Stimulated activated effector memory CD8-positive, alpha-beta T cell treated with anti-CD3 and anti-CD28 coated beads, Interleukin-12 subunit alpha, Interleukin-12 subunit beta, amount 100 ng/mL, for 72 hours (primary cell): ENCODE measurements around the gene ASL.
"Not testable (repeated sequence)": the region's sequence is repeated elsewhere in the genome, so short reads cannot be mapped to it uniquely, and the experiment has no call there.

Experiments used
- ATAC-seq: fragments of 150-1000 bp; cut with Tn5 transposase; 2 replicates; pipeline ENCODE4 v1.10.0; 2021
- DNase-seq, 2 donors: peaks; one replicate each; pipeline ENCODE4 v3.0.0; 2021 to 2022; ENCODE audit warnings: low spot score in 2 of 2
- H3K27ac Mint-ChIP-seq: one replicate; pipeline ENCODE4 v1.8.0; 2022; ENCODE audit warnings: mild to moderate bottlenecking, mixed read lengths
- H3K36me3 Mint-ChIP-seq: one replicate; pipeline ENCODE4 v1.8.0; 2022; ENCODE audit warnings: mild to moderate bottlenecking, mixed read lengths
- H3K4me1 Mint-ChIP-seq: one replicate; pipeline ENCODE4 v1.8.0; 2022; ENCODE audit warnings: mixed read lengths
- H3K4me3 Mint-ChIP-seq: one replicate; pipeline ENCODE4 v1.8.0; 2022; ENCODE audit warnings: mild to moderate bottlenecking, mixed read lengths
- H3K9me3 Mint-ChIP-seq: one replicate; pipeline ENCODE4 v1.8.0; 2022; ENCODE audit warnings: mixed read lengths

ASL gene

DNA sequence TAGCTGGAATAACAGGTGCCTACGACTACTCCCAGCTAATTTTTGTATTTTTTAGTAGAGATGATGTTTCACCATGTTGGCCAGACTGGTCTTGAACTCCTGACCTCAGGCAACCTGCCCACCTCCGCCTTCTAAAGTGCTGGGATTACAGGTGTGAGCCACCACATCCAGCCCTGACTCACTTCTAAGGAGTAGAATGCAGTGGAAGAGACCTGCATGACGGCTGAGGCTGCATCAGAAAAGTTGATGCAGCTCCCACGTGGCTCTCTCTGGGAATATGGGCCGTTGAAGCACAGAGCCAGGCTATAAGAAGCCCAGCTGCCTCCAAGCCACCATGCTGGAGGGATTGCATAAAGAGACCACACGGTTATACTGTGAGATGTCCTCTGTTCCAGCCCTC, 21.6 kb upstream of the ASL start:
- no peak for DNase-seq
- H3K36me3 Mint-ChIP-seq, result no peaks in the 10 kb centered on the region
- peaks cover 21% of the 10 kb centered on the region for H3K4me1 Mint-ChIP-seq
- no peaks in the 10 kb centered on the region for H3K9me3 Mint-ChIP-seq
- peak; percentile 40 for ATAC-seq
- no peak overlapping the region for H3K27ac Mint-ChIP-seq
- no peak overlapping the region for H3K4me3 Mint-ChIP-seq

DNA sequence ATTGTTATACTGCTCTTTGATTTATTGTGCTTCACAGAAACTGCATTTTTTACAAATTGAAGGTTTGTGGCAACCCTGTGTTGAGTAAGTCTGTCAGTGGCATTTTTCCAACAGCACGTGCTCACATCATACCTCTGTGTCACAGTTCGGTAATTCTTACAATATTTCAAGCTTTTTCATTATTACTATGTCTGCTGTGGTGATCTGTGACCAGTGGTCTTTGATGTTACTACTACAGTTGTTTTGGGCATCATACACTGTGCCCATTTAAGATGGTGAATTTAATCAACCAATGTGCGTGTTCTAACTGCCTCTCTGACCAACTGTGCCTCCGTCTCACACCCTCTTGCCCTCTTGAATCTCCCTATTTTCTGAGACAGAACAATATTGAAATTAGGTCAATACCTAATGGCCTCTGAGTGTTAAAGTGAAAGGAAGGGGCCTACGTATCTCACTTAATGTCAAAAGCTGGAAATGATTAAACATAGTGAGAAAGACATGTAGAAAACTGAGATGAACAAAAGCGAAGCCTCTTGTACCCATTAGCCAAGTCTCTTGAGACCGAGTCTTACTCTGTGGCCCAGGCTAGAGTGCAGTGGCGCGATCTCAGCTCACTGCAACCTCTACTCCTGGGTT, 20.2 kb upstream of the ASL start:
- no peaks in the 10 kb centered on the region for H3K36me3 Mint-ChIP-seq
- DNase-seq (no peak), ATAC-seq (peak; percentile 78)
- peaks cover 21% of the 10 kb centered on the region for H3K4me1 Mint-ChIP-seq
- peak overlapping the region; percentile 63 for H3K27ac Mint-ChIP-seq
- no peaks in the 10 kb centered on the region for H3K9me3 Mint-ChIP-seq
- H3K4me3 Mint-ChIP-seq, result no peak overlapping the region

DNA sequence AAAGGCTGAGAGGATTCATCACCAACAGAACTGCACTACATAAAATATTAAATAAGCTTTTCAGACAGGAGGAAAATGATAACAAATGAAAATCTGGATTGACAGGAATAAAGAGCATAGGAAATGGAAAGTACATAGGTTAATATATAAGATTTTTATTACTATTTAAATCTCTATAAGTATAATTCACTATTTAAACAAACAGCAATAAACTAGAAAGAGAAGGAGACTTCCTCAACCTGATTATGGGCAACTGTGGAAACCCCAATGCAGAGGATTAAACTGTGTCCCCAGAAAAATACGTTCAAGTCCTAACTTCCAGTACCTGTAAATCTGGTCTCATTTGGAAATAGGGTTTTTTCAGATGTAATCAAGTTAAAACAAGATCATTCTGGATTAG, 14.8 kb upstream of the ASL start:
- Mint-ChIP-seq H3K4me1 (peaks cover 4% of the 10 kb centered on the region), H3K9me3 (no peaks in the 10 kb centered on the region), H3K4me3 (no peak overlapping the region), H3K27ac (no peak overlapping the region), H3K36me3 (no peaks in the 10 kb centered on the region)
- no peak for ATAC-seq
- no peak for DNase-seq

DNA sequence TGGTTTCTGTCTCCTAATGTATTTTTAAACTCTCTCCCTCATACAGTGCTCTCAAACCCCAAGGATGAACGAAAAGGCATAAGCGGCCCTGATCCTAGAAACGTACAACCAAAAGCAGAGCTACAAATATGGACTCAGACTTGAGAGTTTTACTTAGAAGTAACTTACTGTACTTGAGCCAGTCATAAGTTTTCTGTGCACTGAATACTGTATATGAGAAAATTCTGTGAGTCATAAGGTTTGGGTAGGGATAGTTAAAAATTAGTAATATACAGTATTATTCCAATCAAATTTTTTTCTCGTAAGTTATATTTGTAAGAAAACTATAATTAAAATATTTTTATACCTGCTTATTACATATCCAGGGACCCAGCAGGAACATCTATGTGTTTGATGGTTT, 5.9 kb upstream of the ASL start:
- Mint-ChIP-seq H3K4me1 (peaks cover 5% of the 10 kb centered on the region), H3K36me3 (no peaks in the 10 kb centered on the region), H3K4me3 (no peak overlapping the region), H3K9me3 (no peaks in the 10 kb centered on the region), H3K27ac (no peak overlapping the region)
- no peak for ATAC-seq
- no peak for DNase-seq

DNA sequence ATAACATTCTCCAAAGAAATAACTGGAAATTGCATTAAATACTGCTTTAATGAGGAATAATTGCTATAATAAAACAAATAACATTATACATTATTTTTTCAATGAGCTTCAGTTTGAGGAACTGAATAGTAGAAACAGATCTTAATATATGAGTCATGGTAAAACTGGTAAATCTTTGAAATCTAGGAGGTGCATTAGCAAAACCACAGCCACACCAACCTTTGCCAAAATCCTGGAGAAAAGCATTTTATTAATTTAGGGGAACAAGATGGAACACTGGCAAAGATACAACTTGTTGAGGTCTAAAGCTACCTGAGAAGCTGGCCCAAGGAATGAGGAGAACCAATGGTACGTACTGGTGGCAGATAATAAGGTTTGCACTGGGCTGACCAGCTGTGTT, 5.4 kb upstream of the ASL start:
- Mint-ChIP-seq H3K4me1 (peaks cover 5% of the 10 kb centered on the region), H3K27ac (no peak overlapping the region), H3K9me3 (no peaks in the 10 kb centered on the region), H3K4me3 (no peak overlapping the region), H3K36me3 (no peaks in the 10 kb centered on the region)
- ATAC-seq (no peak), DNase-seq (no peak)

DNA sequence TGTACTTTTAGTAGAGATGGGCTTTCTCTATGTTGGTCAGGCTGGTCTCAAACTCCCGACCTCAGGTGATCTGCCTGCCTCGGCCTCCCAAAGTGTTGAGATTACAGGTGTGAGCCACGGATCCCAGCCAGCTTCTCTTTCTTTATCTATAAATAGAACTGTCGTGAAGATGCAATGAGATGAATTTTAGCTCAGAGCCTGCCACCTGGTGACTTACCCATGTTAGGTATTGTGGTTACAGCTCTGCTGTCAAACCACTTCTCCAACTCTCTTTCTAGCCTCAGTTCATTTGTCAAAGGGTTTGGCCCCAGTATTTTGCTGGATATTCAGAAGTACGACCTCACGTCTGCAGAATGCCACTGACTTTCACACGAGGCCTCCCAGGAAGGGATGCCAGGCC, 3.4 kb upstream of the ASL start:
- not testable (repeated sequence) for H3K4me3 Mint-ChIP-seq, H3K4me1 Mint-ChIP-seq, ATAC-seq, H3K9me3 Mint-ChIP-seq, H3K36me3 Mint-ChIP-seq, H3K27ac Mint-ChIP-seq, DNase-seq

DNA sequence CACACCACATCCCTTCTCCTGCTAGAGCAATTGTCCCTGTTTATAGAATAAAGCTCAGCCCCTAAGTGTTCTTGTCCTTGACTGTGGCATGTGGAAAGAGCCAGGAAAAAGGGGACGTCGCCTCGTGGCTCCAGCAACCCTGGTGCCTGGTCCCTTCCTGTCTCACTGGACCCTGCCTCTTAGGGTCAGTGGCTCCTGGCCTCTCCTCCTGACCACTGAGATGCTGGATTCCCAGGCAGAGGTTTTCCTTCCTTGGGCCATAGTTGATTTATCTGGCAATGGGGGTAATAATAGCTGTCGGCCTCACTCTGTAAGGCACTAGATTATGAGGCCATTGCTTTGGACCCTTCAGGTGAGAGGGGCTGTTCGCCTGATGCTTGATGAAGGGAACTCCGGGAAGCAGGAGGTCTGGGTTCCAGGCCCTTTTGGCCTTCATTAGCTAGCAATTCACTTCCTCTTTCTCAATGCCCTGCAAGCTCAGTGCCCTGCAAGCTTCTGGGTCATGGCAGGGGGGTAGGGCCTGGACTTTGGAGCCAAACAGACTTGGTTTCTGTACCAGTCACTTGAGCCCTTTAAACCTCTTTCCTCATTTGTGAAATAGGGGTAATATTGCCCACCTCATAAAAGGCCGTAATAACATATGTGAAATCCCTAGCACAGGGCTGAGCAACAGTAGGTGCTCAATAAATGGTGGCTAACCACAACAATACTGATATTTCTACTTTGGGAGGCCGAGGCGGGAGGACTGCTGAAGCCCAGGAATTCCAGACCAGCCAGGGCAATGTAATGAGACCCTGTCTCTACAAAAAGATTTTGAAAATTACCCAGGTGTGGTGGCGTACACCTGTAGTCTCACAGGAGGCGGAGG, 1.1 kb downstream of the ASL start:
- H3K4me1 Mint-ChIP-seq, result peaks cover 8% of the 10 kb centered on the region
- DNase-seq, result no peak
- H3K4me3 Mint-ChIP-seq, result peak overlapping the region; percentile 86
- no peak for ATAC-seq
- peak overlapping the region; percentile 84 for H3K27ac Mint-ChIP-seq
- H3K9me3 Mint-ChIP-seq, result no peaks in the 10 kb centered on the region
- peaks cover 16% of the 10 kb centered on the region for H3K36me3 Mint-ChIP-seq

DNA sequence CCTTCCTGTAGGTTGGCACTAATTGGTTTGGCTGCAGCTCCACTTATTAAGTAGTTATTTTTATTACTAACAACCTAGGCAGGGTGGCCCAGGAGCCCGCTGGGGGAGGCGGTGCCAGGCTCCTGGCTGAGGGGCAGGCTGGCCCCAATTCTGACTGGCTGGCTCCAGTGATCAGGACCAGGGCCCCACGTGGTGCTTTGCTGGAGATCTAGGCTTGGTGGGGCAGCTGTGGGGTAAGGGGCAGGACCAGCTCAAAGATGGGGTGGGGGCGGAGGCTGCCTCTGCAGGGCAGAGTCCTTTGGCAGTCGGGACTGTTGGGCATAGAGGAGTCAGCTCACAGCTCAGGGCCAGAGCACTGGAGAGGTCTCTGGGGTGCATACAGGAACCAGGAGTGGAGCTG, 2.4 kb downstream of the ASL start:
- H3K4me1 Mint-ChIP-seq, result peaks cover 6% of the 10 kb centered on the region
- H3K27ac Mint-ChIP-seq, result no peak overlapping the region
- no peaks in the 10 kb centered on the region for H3K9me3 Mint-ChIP-seq
- no peak for DNase-seq
- peaks cover 26% of the 10 kb centered on the region for H3K36me3 Mint-ChIP-seq
- ATAC-seq, result no peak
- peak overlapping the region; percentile 26 for H3K4me3 Mint-ChIP-seq

DNA sequence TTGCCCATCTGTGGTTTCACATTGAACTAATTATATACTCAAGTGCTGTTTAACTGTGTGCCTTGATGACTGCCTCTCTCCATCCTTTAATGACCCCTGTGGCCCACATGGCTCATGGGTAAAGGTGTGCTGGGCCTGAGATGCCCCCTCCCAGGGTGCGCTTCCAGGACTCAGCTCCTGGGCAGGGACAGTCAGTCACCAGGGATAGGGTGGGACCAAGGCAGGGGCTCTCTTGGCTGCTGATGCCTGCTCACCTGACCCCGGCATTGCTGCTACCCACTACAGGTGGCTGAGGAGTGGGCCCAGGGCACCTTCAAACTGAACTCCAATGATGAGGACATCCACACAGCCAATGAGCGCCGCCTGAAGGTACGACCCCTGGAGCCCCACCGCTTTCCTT, 6.5 kb downstream of the ASL start:
- DNase-seq (no peak), ATAC-seq (no peak)
- H3K4me3 Mint-ChIP-seq, result no peak overlapping the region
- H3K27ac Mint-ChIP-seq, result no peak overlapping the region
- no peaks in the 10 kb centered on the region for H3K9me3 Mint-ChIP-seq
- peaks cover 45% of the 10 kb centered on the region for H3K36me3 Mint-ChIP-seq
- peaks cover 6% of the 10 kb centered on the region for H3K4me1 Mint-ChIP-seq

DNA sequence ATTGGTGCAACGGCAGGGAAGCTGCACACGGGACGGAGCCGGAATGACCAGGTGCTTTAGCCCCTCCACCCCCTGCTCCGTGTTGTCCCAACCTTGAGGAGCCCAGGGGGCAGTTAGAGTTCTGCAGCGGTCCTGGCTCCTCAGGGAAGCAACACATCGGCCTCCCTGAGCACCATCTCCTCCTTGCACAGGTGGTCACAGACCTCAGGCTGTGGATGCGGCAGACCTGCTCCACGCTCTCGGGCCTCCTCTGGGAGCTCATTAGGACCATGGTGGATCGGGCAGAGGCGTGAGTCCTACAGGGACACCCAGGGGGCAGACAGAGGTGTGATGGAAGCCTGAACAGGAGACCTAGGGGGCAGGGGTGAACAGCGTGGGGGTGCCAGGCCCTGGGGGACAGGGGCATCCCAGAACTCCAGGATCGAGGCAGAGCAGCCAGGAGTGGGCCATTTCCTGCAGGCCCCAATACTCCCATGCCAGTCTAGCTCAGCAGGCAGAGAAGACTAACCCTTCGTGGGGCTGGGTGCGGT, 7.3 kb downstream of the ASL start:
- DNase-seq, result no peak
- Mint-ChIP-seq H3K9me3 (no peaks in the 10 kb centered on the region), H3K36me3 (peaks cover 45% of the 10 kb centered on the region), H3K4me3 (no peak overlapping the region), H3K4me1 (peaks cover under 1% of the 10 kb centered on the region), H3K27ac (no peak overlapping the region)
- ATAC-seq, result no peak

- no peak for ATAC-seq
- DNase-seq, result no peak
- no peak overlapping the region for H3K4me3 Mint-ChIP-seq
- H3K9me3 Mint-ChIP-seq, result no peaks in the 10 kb centered on the region
- H3K36me3 Mint-ChIP-seq, result peaks cover 45% of the 10 kb centered on the region
- no peaks in the 10 kb centered on the region for H3K4me1 Mint-ChIP-seq
- H3K27ac Mint-ChIP-seq, result no peak overlapping the region
Observed at GRCh38 chr7:66083677-66084076, 8.1 kb downstream of the ASL start.

GRCh38 chr7:66088861-66089838, 13.5 kb downstream of the ASL start:
- Mint-ChIP-seq H3K27ac (no peak overlapping the region), H3K36me3 (peaks cover 11% of the 10 kb centered on the region), H3K4me1 (no peaks in the 10 kb centered on the region), H3K4me3 (no peak overlapping the region), H3K9me3 (no peaks in the 10 kb centered on the region)
- no peak for ATAC-seq
- no peak for DNase-seq

- Mint-ChIP-seq H3K27ac (no peak overlapping the region), H3K36me3 (no peaks in the 10 kb centered on the region), H3K4me1 (no peaks in the 10 kb centered on the region), H3K9me3 (no peaks in the 10 kb centered on the region), H3K4me3 (no peak overlapping the region)
- ATAC-seq (no peak), DNase-seq (no peak)
Observed at GRCh38 chr7:66092654-66093053, 17.0 kb downstream of the ASL start.

GRCh38 chr7:66095010-66095409, 19.4 kb downstream of the ASL start:
- Mint-ChIP-seq H3K4me1 (peaks cover 8% of the 10 kb centered on the region), H3K36me3 (no peaks in the 10 kb centered on the region), H3K9me3 (no peaks in the 10 kb centered on the region), H3K4me3 (no peak overlapping the region), H3K27ac (peak overlapping the region; percentile 37)
- ATAC-seq, result peak; percentile 4
- DNase-seq, result no peak

GRCh38 chr7:66099232-66099550, 23.6 kb downstream of the ASL start:
- peak overlapping the region; percentile 68 for H3K4me3 Mint-ChIP-seq
- peak overlapping the region; percentile 94 for H3K27ac Mint-ChIP-seq
- ATAC-seq (no peak), DNase-seq (no peak)
- no peaks in the 10 kb centered on the region for H3K9me3 Mint-ChIP-seq
- no peaks in the 10 kb centered on the region for H3K36me3 Mint-ChIP-seq
- H3K4me1 Mint-ChIP-seq, result peaks cover 13% of the 10 kb centered on the region
